ENCODE measurements around the gene NHS.

The NHS gene

DNA sequence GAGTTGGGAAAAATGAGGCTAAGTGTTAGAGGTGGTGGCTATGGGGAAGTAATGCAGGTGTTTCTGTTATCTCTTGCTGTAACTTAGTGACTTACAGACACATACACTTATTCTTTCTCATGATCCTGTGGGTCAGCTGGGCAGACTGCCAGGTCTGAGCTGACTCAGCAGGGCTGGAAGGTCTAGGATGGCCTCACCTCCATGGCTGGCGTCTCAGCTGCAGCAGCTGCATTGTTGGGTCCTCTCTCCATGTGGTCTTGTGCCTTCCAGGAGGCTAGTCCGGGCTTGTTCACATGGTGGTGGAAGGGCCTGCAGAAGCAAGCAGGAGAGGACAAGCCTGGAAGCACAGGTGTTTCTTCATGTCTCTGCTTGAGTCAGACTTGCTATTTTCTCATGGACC, 172.7 kb downstream of the NHS start:
- TF ChIP-seq, protein P1, sequence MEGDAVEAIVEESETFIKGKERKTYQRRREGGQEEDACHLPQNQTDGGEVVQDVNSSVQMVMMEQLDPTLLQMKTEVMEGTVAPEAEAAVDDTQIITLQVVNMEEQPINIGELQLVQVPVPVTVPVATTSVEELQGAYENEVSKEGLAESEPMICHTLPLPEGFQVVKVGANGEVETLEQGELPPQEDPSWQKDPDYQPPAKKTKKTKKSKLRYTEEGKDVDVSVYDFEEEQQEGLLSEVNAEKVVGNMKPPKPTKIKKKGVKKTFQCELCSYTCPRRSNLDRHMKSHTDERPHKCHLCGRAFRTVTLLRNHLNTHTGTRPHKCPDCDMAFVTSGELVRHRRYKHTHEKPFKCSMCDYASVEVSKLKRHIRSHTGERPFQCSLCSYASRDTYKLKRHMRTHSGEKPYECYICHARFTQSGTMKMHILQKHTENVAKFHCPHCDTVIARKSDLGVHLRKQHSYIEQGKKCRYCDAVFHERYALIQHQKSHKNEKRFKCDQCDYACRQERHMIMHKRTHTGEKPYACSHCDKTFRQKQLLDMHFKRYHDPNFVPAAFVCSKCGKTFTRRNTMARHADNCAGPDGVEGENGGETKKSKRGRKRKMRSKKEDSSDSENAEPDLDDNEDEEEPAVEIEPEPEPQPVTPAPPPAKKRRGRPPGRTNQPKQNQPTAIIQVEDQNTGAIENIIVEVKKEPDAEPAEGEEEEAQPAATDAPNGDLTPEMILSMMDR (IDR thresholded peaks at IDR 0.05; ENCODE audit: low read length, missing control alignments), result no peak
- H3K4me3 ChIP-seq (replicated peaks; ENCODE audit: low read depth, low read length), result no peak overlapping the region
- peak; percentile 83 for DNase-seq (ENCODE audit: low read depth)

GRCh38 chrX:17549107-17549651, 174.2 kb downstream of the NHS start:
- DNase-seq (ENCODE audit: low read depth), result no peak
- TF ChIP-seq, protein P1 (IDR thresholded peaks at IDR 0.05; ENCODE audit: low read length, missing control alignments), result no peak

GRCh38 chrX:17550011-17550410, 175.0 kb downstream of the NHS start:
- H3K4me3 ChIP-seq (replicated peaks; ENCODE audit: low read depth, low read length), result no peak overlapping the region
- TF ChIP-seq, protein P1 (IDR thresholded peaks at IDR 0.05; ENCODE audit: low read length, missing control alignments), result no peak
- no peak for DNase-seq (ENCODE audit: low read depth)

More at GRCh38 chrX:17549107-17549651, 174.2 kb downstream of the NHS start:
- no peak overlapping the region for H3K4me3 ChIP-seq (replicated peaks; ENCODE audit: low read depth, low read length)

DNA sequence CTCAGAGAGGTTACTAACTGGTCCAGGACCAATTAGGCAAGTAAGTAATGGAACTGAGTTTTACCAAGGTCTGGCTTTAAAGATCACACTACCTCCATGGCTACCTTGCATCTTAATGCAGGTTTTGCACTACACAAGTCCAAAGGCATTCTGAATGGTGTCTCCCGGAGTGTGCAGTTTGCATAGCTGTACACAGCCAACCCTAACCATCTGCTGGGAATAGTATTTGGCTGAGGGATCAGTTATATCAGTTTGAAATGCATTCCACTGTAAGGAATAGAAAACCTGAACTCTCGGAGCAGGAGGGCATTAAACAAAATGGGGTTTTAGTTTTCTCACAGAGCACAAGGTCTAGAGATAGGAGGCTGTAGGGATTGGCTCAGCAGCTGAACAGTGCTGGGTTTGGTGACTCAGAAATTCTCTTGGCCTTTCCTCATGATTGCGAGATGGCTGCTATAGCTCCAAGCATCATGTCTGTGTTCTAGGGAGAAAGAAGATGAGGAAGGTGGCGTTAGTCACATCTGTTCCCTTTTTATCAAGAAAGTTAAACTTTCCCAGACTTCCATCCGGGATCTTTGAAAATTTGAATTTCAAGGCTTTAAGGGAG, 177.1 kb downstream of the NHS start:
- no peak overlapping the region for H3K4me3 ChIP-seq (replicated peaks; ENCODE audit: low read depth, low read length)
- peak; percentile 59 for DNase-seq (ENCODE audit: low read depth)
- TF ChIP-seq, protein P1 (IDR thresholded peaks at IDR 0.05; ENCODE audit: low read length, missing control alignments), result no peak

DNA sequence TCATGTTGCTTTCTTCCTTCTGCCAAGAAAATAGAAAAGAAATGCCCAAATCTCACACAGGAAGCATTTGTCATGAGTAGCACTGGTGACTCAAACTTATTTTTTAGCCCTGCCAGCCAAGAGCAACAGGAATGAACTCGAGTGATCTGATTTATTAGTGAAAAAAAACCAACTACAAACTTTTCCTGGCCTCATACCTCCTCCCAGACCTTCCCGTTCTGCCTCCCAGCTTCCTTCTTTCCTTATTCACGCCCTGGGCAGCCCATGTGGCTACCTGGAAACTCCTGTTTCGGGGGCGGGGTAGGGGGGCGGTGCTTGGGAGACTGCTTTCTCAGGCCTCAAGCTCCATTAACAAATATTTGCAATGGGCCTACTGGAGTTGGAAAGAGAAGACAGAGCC, 178.5 kb downstream of the NHS start:
- H3K4me3 ChIP-seq (replicated peaks; ENCODE audit: low read depth, low read length), result no peak overlapping the region
- peak; percentile 70 for DNase-seq (ENCODE audit: low read depth)
- TF ChIP-seq, protein P1 (IDR thresholded peaks at IDR 0.05; ENCODE audit: low read length, missing control alignments), result no peak

- H3K4me3 ChIP-seq (replicated peaks; ENCODE audit: low read depth, low read length), result no peak overlapping the region
- TF ChIP-seq, protein P1 (IDR thresholded peaks at IDR 0.05; ENCODE audit: low read length, missing control alignments), result no peak
- DNase-seq (ENCODE audit: low read depth), result no peak
Observed at GRCh38 chrX:17553961-17554482, 179.0 kb downstream of the NHS start.

DNA sequence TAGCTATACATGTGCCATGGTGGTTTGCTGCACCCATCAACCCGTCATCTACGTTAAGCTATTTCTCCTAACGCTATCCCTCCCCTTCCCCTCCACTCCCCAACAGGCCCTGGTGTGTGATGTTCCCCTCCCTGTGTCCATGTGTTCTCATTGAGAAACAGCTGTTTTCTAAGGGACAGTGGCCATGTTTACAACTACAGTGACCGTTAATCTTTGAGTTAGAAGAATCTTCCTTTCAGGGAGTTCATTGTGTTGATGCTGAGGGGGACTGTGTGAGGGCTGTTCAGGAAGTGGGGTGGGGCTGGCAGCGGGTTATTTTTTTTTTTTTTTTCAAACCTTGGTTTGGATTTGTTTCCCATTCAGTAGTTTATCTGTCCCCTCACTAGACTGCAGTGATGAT, 179.9 kb downstream of the NHS start:
- DNase-seq (ENCODE audit: low read depth), result no peak

More for the DNA sequence above, 179.9 kb downstream of the NHS start:
- no peak overlapping the region for H3K4me3 ChIP-seq (replicated peaks; ENCODE audit: low read depth, low read length)
- TF ChIP-seq, protein P1 (IDR thresholded peaks at IDR 0.05; ENCODE audit: low read length, missing control alignments), result no peak
